ENCODE data around the gene ZNF627.
"Not testable (repeated sequence)": the region's sequence is repeated elsewhere in the genome, so short reads cannot be mapped to it uniquely, and the experiment has no call there.

ZNF627 gene

DNA sequence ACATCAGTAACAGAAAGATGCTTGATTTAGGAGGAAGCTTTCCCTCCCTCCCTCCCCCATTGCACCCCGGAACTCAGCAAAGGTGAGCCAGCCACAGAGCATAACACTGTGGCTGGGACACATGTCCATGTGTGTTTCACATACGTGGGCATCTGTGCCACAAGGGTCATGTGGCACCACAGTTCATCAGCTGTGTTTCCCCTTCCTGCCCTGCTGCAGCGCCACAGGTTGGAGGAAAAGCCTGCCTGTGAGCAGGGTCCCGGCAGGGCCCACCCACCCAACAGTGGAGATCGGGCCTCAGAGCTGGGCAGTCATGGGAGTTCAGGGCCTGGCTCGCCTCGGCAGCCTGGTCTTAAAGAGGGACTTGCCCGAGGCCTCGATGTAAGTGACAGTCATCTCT is 22.6 kb upstream of the ZNF627 start:
- no peak for DNase-seq (ENCODE audit: low read depth)

GRCh38 chr19:11576227-11576626 is 21.1 kb upstream of the ZNF627 start:
- DNase-seq (ENCODE audit: low read depth): no peak

GRCh38 chr19:11577451-11578257 is 19.6 kb upstream of the ZNF627 start, which contains the start of gene ACP5:
Gene ACP5 (minus strand): TSS chr19:11577645. CDS start chr19:11577317, 328 bp downstream.
- no peak for DNase-seq (ENCODE audit: low read depth)

DNA sequence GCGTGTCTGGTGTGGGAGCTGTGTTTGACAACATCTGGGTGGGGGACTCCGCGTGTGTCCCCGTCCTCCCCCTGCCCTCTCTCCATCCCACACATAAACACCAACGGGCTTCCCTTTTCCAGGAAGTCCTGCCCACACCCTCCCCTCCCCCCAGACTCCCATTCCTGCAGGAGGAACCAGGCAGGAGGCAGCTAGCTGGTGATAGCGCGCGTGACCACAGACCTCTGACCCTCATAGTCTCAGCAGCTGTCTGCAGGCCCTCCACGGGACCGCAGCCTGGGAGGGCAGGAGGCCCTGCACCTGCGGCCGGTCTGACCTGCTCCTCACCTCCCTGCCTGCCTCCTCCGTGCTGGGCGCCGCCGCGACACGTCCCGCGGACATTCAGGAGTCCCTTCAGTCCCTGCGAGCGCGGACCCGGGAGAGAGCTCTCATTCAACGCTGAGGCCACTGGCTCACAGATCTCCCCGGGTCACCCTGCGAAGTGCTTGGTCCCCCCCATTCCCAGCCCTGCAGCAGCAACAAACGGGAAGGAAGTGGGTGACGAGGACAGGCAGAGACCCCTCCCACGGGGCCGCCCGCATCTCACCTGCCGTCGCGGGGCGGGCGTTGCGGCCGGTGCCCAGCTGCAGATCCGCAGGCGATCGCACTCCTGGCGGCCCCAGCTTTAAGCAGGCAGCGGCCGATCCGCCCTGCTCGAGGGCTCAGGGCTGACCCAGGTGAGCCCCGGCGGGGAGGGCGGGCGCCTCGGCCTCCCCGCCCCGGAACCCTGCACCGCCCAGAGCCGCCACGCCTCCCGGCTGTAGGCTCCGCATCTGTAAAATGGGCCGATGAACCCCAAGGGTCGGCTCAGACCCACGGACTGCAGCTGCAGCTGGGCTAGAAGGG is 18.8 kb upstream of the ZNF627 start:
- DNase-seq (ENCODE audit: low read depth): no peak

DNA sequence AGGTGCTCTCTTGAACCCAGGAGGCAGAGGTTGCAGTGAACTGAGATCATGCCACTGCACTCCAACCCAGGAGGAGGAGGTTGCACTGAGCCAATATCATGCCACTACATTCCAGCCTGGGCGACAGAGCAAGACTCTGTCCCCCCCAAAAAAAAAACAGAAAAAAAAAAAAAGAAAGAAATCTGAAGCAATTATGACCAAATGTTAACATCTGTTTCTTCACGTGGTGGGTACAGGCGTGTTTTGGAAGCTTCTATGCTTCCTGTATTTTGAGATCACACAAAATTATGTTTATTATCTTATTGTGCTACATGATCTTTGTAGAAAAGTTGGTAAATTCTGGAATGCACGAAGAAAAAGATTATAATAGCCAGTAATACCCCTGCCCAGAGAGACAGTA is 17.2 kb upstream of the ZNF627 start:
- no peak for DNase-seq (ENCODE audit: low read depth)

DNA sequence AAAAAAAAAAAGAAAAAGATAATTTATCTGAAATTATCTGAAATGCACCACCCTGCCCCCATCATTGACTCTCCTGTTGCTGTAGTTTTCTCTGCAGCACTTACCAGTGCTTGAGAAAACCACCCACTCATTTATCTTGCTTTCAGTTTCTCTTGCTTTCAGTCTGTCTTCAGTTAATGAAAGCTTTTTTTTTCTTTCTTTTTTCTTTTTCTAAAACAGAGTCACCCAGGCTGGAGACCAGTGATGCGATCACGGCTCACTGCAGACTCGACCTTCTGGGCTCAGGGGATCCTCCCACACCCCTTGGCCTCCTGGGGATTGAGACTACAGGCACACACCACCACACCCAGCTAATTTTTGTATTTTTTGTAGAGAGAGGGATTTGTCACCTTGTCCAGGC is 15.5 kb upstream of the ZNF627 start:
- DNase-seq (ENCODE audit: low read depth): peak; percentile 47

DNA sequence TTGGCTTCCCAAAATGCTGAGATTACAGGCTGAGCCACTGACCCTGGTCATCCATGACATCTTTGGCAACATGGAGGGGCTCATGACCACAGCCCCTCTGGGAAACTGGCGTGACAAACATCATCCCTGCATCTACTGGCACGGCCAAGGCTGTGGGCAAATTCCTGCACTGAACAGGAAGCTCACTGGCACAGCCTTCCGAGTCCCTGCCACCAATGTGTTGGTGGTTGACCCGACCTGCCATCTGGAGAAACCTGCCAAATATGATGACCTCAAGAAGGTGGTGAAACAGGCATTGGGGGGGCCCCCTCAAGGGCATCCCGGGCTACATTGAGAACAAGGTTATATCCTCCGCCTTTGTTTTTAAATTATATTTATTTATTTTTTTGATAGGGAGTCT is 11.0 kb upstream of the ZNF627 start:
- DNase-seq (ENCODE audit: low read depth): no peak

DNA sequence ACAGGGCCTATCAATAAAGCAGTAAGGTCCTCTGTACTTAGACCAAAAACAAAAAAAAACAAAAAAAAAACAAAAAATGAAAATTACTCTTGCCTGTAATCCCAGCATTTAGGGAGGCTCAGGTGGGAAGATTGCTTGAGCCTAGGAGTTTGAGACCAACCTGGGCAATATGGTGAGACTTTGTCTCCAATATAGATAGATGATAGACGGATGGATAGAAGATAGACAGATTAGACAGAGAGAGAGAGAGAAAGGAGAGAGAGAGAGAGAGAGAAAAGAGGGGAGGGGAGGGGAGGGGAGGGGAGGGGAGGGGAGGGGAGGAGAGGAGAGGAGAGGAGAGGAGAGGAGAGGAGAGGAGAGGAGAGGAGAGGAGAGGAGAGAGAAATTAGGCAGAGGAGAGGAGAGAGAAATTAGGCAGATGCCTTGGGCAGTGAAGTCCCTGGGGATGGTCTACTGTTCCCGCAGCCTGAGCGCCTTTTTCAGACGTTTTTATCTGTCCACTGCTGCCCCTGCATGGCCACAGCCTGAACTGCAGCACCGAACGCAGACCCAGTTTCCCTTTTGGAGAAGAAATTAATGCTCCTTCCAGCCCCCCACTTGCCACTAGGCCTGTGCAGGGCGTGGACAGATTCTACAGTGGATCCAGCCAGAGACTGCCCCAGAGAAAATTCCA is 9.8 kb upstream of the ZNF627 start:
- peak; percentile 75 for DNase-seq (ENCODE audit: low read depth)

DNA sequence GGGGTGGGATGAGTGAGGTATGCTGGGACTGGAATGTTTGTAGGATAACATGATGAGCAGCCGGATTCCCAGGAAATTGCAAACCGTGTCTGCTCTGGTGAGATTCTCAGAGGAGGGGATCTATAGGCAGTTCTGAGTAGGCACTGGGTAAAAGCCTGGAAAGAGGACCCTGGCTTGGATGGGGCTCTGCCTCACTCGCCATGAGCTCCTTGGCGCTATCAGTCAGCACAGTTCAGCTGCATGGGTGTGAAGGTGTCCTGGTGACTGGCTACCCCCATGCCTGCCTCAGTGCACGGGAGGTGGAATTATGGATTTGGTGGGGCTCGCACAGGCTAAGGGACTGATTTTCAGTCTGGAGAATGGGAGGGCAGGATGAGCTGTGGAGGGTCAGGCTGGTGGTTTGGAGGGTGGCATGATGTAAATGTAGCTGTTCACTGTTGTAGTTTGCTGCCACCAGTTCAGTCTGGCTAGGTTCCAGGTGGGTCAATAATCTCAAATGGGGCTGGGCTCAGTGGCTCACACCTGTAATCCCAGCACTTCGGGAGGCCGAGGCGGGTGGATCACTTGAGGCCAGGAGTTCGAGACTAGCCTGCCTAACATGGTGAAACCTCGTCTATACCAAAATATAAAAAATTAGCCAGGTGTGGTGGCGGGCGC is 9.2 kb upstream of the ZNF627 start:
- DNase-seq (ENCODE audit: low read depth): no peak

DNA sequence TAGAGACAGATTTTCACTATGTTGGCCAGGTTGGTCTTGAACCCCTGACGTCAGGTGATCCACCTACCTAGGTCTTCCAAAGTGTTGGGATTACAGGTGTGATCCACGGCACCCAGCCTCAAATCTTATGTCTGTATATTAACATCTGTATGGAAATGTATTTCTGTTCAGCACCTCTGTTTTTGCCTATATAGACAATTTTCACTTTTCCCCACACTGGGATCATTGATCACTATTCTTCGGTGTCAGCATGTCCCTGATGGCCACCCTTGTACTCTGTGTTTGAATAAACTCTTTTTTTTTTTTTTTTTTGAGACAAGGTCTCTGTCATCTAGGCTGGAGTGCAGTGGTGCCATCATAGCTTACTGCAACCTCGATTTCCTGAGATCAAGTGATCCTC is 3.2 kb upstream of the ZNF627 start:
- DNase-seq (ENCODE audit: low read depth): no peak

GRCh38 chr19:11596156-11596555 is 1.1 kb upstream of the ZNF627 start:
- no peak for DNase-seq (ENCODE audit: low read depth)

GRCh38 chr19:11598103-11598483 is 810 bp downstream of the ZNF627 start:
- no peak for DNase-seq (ENCODE audit: low read depth)

- DNase-seq (ENCODE audit: low read depth): no peak
Observed at GRCh38 chr19:11598746-11599145, 1.5 kb downstream of the ZNF627 start.

GRCh38 chr19:11599704-11600103 is 2.4 kb downstream of the ZNF627 start:
- not testable (repeated sequence) for DNase-seq (ENCODE audit: low read depth)

DNA sequence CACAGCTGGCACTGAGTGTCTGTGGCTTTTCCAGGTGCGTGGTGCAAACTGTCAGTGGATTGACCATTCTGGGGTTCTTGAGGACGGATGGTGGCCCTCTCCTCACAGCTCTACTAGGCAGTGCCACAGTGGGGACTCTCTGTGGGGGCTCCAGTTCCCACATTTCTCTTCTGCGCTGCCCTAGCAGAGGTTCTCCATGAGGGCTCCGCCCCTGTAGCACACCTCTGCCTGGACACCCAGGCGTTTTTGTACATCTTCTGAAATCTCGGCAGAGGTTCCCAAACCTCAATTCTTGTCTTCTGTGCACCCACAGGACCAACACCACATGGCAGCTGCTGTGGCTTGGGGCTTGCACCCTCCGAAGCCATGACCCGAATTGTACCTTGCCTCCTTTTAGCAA is 9.2 kb downstream of the ZNF627 start:
- no peak for DNase-seq (ENCODE audit: low read depth)

GRCh38 chr19:11611730-11612129 is 14.4 kb downstream of the ZNF627 start:
- no peak for DNase-seq (ENCODE audit: low read depth)

- DNase-seq (ENCODE audit: low read depth): no peak
Observed at GRCh38 chr19:11612816-11613511, 15.7 kb downstream of the ZNF627 start.

DNA sequence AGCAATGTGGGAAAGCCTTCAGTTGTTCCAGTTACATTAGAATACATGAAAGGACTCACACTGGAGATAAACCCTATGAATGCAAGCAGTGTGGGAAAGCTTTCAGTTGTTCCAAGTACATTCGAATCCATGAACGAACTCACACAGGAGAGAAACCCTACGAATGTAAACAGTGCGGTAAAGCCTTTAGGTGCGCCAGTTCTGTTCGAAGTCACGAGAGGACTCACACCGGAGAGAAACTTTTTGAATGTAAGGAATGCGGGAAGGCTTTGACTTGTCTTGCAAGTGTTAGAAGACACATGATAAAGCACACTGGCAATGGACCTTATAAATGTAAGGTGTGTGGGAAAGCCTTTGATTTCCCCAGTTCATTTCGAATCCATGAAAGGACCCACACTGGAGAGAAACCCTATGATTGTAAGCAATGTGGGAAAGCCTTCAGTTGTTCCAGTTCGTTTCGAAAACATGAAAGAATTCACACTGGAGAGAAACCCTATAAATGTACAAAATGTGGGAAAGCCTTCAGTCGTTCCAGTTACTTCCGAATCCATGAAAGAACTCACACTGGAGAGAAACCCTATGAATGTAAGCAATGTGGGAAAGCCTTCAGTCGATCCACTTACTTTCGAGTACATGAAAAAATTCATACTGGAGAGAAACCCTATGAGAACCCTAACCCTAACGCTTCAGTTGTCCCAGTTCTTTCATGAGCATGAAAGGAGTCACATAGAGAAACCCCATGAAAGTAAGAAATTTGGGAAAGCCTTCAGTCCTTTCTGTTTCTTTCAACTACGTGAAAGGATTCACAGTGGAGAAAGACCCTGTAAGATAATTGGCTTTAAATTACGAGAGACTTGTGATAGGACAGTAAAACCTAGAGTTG is 20.1 kb downstream of the ZNF627 start:
- DNase-seq (ENCODE audit: low read depth): no peak

DNA sequence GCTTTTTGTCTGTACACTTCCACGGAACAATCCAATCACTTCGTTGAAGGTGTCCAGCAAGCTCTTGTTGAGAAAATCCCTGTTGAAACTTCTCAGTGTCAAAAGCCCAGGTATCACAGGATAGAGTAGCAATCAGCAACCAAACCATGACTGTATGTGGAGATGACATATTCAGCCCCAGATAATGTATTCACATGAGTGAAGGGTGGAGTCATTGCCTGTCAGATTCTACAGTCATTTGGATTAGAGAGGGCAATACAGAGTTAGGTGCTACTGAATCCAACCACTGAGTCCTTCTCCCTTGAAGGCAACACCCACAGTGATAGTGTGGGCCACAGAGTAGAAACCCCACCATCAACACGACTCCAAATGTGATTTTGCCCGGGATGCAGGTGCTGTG is 23.3 kb downstream of the ZNF627 start:
- DNase-seq (ENCODE audit: low read depth): no peak

DNA sequence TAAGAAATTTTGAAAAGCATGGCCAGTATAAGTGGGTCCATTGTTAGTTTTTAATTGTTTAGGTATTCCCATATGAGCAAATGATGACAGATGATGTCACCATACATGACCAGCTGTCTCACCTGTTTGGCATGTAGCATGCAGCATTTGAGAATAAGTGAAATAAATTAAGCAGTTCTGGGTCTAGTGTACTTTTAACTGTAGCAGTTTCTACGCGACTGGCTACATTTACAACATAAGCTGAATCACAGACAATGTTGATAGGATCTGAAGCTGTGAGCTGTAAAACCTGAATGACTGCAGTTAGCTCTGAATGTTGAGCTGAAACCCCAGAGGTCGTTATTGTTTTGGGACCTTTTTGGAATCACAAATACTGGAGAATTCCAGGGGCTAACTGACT is 25.1 kb downstream of the ZNF627 start:
- DNase-seq (ENCODE audit: low read depth): not testable (repeated sequence)

Data from activated T-cell treated with anti-CD3 and anti-CD28 coated beads for 48 hours (primary cell).